WTC11 (cell line): Measurements from ENCODE around the gene GCSAM. TPM values are rescaled to one million over a fixed set of nuclear protein-coding genes. Genes with fewer than 3 reads are reported as not detected.

Experiments
- ATAC-seq: fragments of 200-7000 bp; cut with Tn5 transposase; 2 replicates; pipeline ENCODE4 v1.10.0; 2021; ENCODE audit warnings: mild to moderate bottlenecking, moderate library complexity
- CTCF ChIA-PET: fragments of 300-600 bp; sonication (Branson Sonifier 250); formaldehyde crosslinking; loops from one replicate; lab custom pipeline; 2021; ENCODE audit warnings: antibody characterized with exemption; lab: Charles Lee
- POLR2A ChIA-PET: fragments of 350-600 bp; sonication (Branson Sonifier 250); formaldehyde crosslinking; loops from one replicate; lab custom pipeline; 2021; ENCODE audit warnings: antibody characterized with exemption; lab: Charles Lee
- DNase-seq: peaks from one replicate; pipeline ENCODE4 v3.0.0; 2021; ENCODE audit warnings: low spot score
- H3K27ac Mint-ChIP-seq: 2 replicates; pipeline ENCODE4 v1.8.0; 2021; ENCODE audit warnings: mixed read lengths
- H3K27me3 Mint-ChIP-seq: 2 replicates; pipeline ENCODE4 v1.8.0; 2021; ENCODE audit warnings: low read depth, mild to moderate bottlenecking, moderate library complexity, mixed read lengths
- H3K36me3 Mint-ChIP-seq: 2 replicates; pipeline ENCODE4 v1.8.0; 2021; ENCODE audit warnings: mixed read lengths
- H3K4me1 Mint-ChIP-seq: 2 replicates; pipeline ENCODE4 v1.8.0; 2022; ENCODE audit warnings: mixed read lengths
- H3K4me3 Mint-ChIP-seq: 2 replicates; pipeline ENCODE4 v1.8.0; 2021; ENCODE audit warnings: mild to moderate bottlenecking, moderate library complexity, mixed read lengths
- H3K9me3 Mint-ChIP-seq: 2 replicates; pipeline ENCODE4 v1.8.0; 2021; ENCODE audit warnings: mixed read lengths
- CREM ChIP-seq: sonication (generic); formaldehyde crosslinking; IDR thresholded peaks from 2 replicates; pipeline ENCODE4 v1.8.1; 2022; ENCODE audit warnings: mild to moderate bottlenecking, missing genetic modification reagents, moderate library complexity
- E2F4 ChIP-seq: sonication (generic); formaldehyde crosslinking; IDR thresholded peaks from 2 replicates; pipeline ENCODE4 v1.8.1; 2022; ENCODE audit warnings: low read depth, mild to moderate bottlenecking, moderate library complexity, missing genetic modification reagents, borderline replicate concordance
- ESRRA ChIP-seq: sonication (generic); formaldehyde crosslinking; IDR thresholded peaks from 2 replicates; pipeline ENCODE4 v1.8.1; 2022; ENCODE audit warnings: mild to moderate bottlenecking, missing genetic modification reagents, borderline replicate concordance
- FOXP1 ChIP-seq: sonication (generic); formaldehyde crosslinking; IDR thresholded peaks from 2 replicates; pipeline ENCODE4 v1.8.0; 2022; ENCODE audit warnings: missing genetic modification reagents, mild to moderate bottlenecking, moderate library complexity, borderline replicate concordance
- FOXP4 ChIP-seq: sonication (generic); formaldehyde crosslinking; IDR thresholded peaks from 2 replicates; pipeline ENCODE4 v1.8.0; 2022; ENCODE audit warnings: mild to moderate bottlenecking, missing genetic modification reagents
- GTF2I ChIP-seq: fragments of 250-450 bp; sonication (Bioruptor Pico); conservative IDR thresholded peaks from 2 replicates; pipeline ENCODE4 v1.4.0; 2021; ENCODE audit warnings: mild to moderate bottlenecking
- JUN ChIP-seq: sonication (generic); formaldehyde crosslinking; IDR thresholded peaks from 2 replicates; pipeline ENCODE4 v1.8.0; 2023; ENCODE audit warnings: mild to moderate bottlenecking, missing genetic modification reagents
- NFE2L1 ChIP-seq: sonication (generic); formaldehyde crosslinking; IDR thresholded peaks from 2 replicates; pipeline ENCODE4 v1.8.1; 2023; ENCODE audit warnings: missing genetic modification reagents
- NR1H2 ChIP-seq: sonication (generic); formaldehyde crosslinking; IDR thresholded peaks from 2 replicates; pipeline ENCODE4 v1.9.0; 2021; ENCODE audit warnings: mild to moderate bottlenecking, moderate library complexity, missing genetic modification reagents
- NR3C1 ChIP-seq: sonication (generic); formaldehyde crosslinking; conservative IDR thresholded peaks from 2 replicates; pipeline ENCODE4 v1.8.1; 2023; ENCODE audit warnings: low read depth, mild to moderate bottlenecking, missing genetic modification reagents
- RELA ChIP-seq: sonication (generic); formaldehyde crosslinking; IDR thresholded peaks from 2 replicates; pipeline ENCODE4 v1.8.1; 2022; ENCODE audit warnings: missing genetic modification reagents, mild to moderate bottlenecking, borderline replicate concordance
- SMAD4 ChIP-seq: sonication (generic); formaldehyde crosslinking; IDR thresholded peaks from 2 replicates; pipeline ENCODE4 v1.8.0; 2022; ENCODE audit warnings: mild to moderate bottlenecking, missing genetic modification reagents
- USF2 ChIP-seq: sonication (generic); formaldehyde crosslinking; IDR thresholded peaks from 2 replicates; pipeline ENCODE4 v1.8.1; 2023; ENCODE audit warnings: mild to moderate bottlenecking, missing genetic modification reagents, moderate library complexity
- ZNF219 ChIP-seq: sonication (generic); formaldehyde crosslinking; IDR thresholded peaks from 2 replicates; pipeline ENCODE4 v1.8.0; 2023; ENCODE audit warnings: missing genetic modification reagents, mild to moderate bottlenecking, borderline replicate concordance
- ZNF263 ChIP-seq: sonication (generic); formaldehyde crosslinking; IDR thresholded peaks from 2 replicates; pipeline ENCODE4 v1.8.1; 2022; ENCODE audit warnings: low read depth, mild to moderate bottlenecking, moderate library complexity, missing genetic modification reagents
- ZNF396 ChIP-seq: fragments of 250-450 bp; sonication (Bioruptor Pico); IDR thresholded peaks from 2 replicates; pipeline ENCODE4 v1.8.0; 2021; ENCODE audit warnings: mild to moderate bottlenecking, moderate library complexity, borderline replicate concordance
- ZNF532 ChIP-seq: fragments of 250-450 bp; sonication (Bioruptor Pico); IDR thresholded peaks from 2 replicates; pipeline ENCODE4 v1.9.0; 2021; ENCODE audit warnings: mild to moderate bottlenecking, borderline replicate concordance
- ZNF671 ChIP-seq: fragments of 250-450 bp; sonication (Bioruptor Pico); IDR thresholded peaks from 2 replicates; pipeline ENCODE4 v1.8.0; 2021; ENCODE audit warnings: mild to moderate bottlenecking
- ZSCAN18 ChIP-seq: fragments of 250-450 bp; sonication (Bioruptor Pico); IDR thresholded peaks from 2 replicates; pipeline ENCODE4 v2.1.2; 2022; ENCODE audit warnings: mild to moderate bottlenecking, moderate library complexity
- total RNA-seq: library from RNA; stranded (reverse); gene quantifications from 3 replicates; pipeline ENCODE4 v1.2.3, GENCODE V29; 2021

Gene GCSAM
- total RNA-seq, 1 experiment from 2014 or later, result 0.17 TPM

GRCh38 chr3:112130638-112130993 lies 2.4 kb downstream of the GCSAM start (continued):
- TF ChIP-seq ZNF532 (CRISPR knock-in tag) (no peak), NR3C1 (CRISPR knock-in tag) (no peak), FOXP4 (CRISPR knock-in tag) (no peak)

- no peak overlapping the region for H3K27ac Mint-ChIP-seq
- CTCF ChIA-PET, result interaction anchor here (8.7 kb wide), 1 partner anchor 18 kb away, joined by 73 read pairs; no protein-coding TSS in a partner anchor
- H3K36me3 Mint-ChIP-seq, result peaks cover 4% of the 10 kb centered on the region; the same call in 1 of the 2 replicates
These were observed 3.0 kb downstream of the GCSAM start for GRCh38 chr3:112129925-112130637.

GRCh38 chr3:112128843-112129727 lies 4.0 kb downstream of the GCSAM start:
- ChIA-PET CTCF (interaction anchor here (5.4 to 8.7 kb wide), 2 partner anchors 9 to 17 kb away, joined by 44 to 73 read pairs; no protein-coding TSS in a partner anchor), POLR2A (no interaction called here)
- H3K27me3 Mint-ChIP-seq, result no peaks in the 10 kb centered on the region
- no peak overlapping the region for H3K4me3 Mint-ChIP-seq
- peaks cover 4% of the 10 kb centered on the region; the same call in 1 of the 2 replicates for H3K36me3 Mint-ChIP-seq
- peak overlapping the region; percentile 65 for H3K27ac Mint-ChIP-seq
- DNase-seq (no peak), ATAC-seq (peak; percentile 51)
- H3K4me1 Mint-ChIP-seq, result peaks cover 59% of the 10 kb centered on the region
- no peaks in the 10 kb centered on the region for H3K9me3 Mint-ChIP-seq
- TF ChIP-seq ZNF671 (no peak), NR1H2 (CRISPR knock-in tag) (no peak), ZSCAN18 (CRISPR knock-in tag) (no peak), ZNF396 (CRISPR knock-in tag) (no peak), JUN (CRISPR knock-in tag) (no peak)

More at GRCh38 chr3:112129925-112130637, 3.0 kb downstream of the GCSAM start:
- no peaks in the 10 kb centered on the region for H3K9me3 Mint-ChIP-seq
- peaks cover 59% of the 10 kb centered on the region for H3K4me1 Mint-ChIP-seq
- no peaks in the 10 kb centered on the region for H3K27me3 Mint-ChIP-seq
- ATAC-seq, result no peak
- TF ChIP-seq ZNF219 (CRISPR knock-in tag), result no peak
- no peak for TF ChIP-seq ZNF263 (CRISPR knock-in tag)
- no peak for TF ChIP-seq CREM
- TF ChIP-seq SMAD4 (CRISPR knock-in tag), result no peak
- TF ChIP-seq NFE2L1 (CRISPR knock-in tag), result no peak
- TF ChIP-seq USF2, result no peak
- no peak for TF ChIP-seq ESRRA (CRISPR knock-in tag)
- no peak for TF ChIP-seq GTF2I
- TF ChIP-seq RELA (CRISPR knock-in tag), result no peak
- TF ChIP-seq NR3C1 (CRISPR knock-in tag), result no peak
- TF ChIP-seq FOXP1 (CRISPR knock-in tag), result no peak
- no peak for TF ChIP-seq E2F4 (CRISPR knock-in tag)
- TF ChIP-seq, all 79 proteins: peak for 0
- H3K4me3 Mint-ChIP-seq, result no peak overlapping the region
- DNase-seq, result no peak
- POLR2A ChIA-PET, result no interaction called here
